Measurements from ENCODE around the gene RPTOR.

Gene RPTOR

GRCh38 chr17:80603396-80603795 is 58.8 kb downstream of the RPTOR start:
- no peak for ATAC-seq
- TF ChIP-seq ESRRG (CRISPR knock-in tag; IDR thresholded peaks at IDR 0.05) (no peak), ISL1 (CRISPR knock-in tag; IDR thresholded peaks at IDR 0.05) (no peak)

- no peak for TF ChIP-seq ISL1 (CRISPR knock-in tag; IDR thresholded peaks at IDR 0.05)
- no peak for TF ChIP-seq SNAI2 (CRISPR knock-in tag; IDR thresholded peaks at IDR 0.05)
- TF ChIP-seq ZC3H10 (CRISPR knock-in tag; IDR thresholded peaks at IDR 0.05): no peak
- no peak for TF ChIP-seq TOX (CRISPR knock-in tag; IDR thresholded peaks at IDR 0.05; ENCODE audit: borderline replicate concordance)
- TF ChIP-seq CREB5 (CRISPR knock-in tag; IDR thresholded peaks at IDR 0.05; ENCODE audit: low read depth): no peak
- TF ChIP-seq PATZ1 (CRISPR knock-in tag; IDR thresholded peaks at IDR 0.05; ENCODE audit: borderline replicate concordance): no peak
- TF ChIP-seq RARB (CRISPR knock-in tag; IDR thresholded peaks at IDR 0.05): no peak
- no peak for TF ChIP-seq ZFP3 (CRISPR knock-in tag; IDR thresholded peaks at IDR 0.05)
- ATAC-seq: no peak
Observed at GRCh38 chr17:80604009-80604669, 59.5 kb downstream of the RPTOR start.

GRCh38 chr17:80604670-80605010 is 60.0 kb downstream of the RPTOR start:
- no peak for ATAC-seq
- TF ChIP-seq RARB (CRISPR knock-in tag; IDR thresholded peaks at IDR 0.05): no peak
- TF ChIP-seq ZFP3 (CRISPR knock-in tag; IDR thresholded peaks at IDR 0.05): no peak
- no peak for TF ChIP-seq ZC3H10 (CRISPR knock-in tag; IDR thresholded peaks at IDR 0.05)
- no peak for TF ChIP-seq ARNTL (CRISPR knock-in tag; IDR thresholded peaks at IDR 0.05; ENCODE audit: borderline replicate concordance, low read depth)
- TF ChIP-seq OSR1 (CRISPR knock-in tag; IDR thresholded peaks at IDR 0.05): no peak
- no peak for TF ChIP-seq TSHZ2 (CRISPR knock-in tag; IDR thresholded peaks at IDR 0.05)
- no peak for TF ChIP-seq TOX (CRISPR knock-in tag; IDR thresholded peaks at IDR 0.05; ENCODE audit: borderline replicate concordance)
- TF ChIP-seq PPARA (CRISPR knock-in tag; IDR thresholded peaks at IDR 0.05; ENCODE audit: borderline replicate concordance): no peak
- no peak for TF ChIP-seq CSRNP3 (CRISPR knock-in tag; IDR thresholded peaks at IDR 0.05)

- ATAC-seq: no peak
- TF ChIP-seq CSDC2 (CRISPR knock-in tag; IDR thresholded peaks at IDR 0.05): no peak
- TF ChIP-seq ZNF565 (CRISPR knock-in tag; conservative IDR thresholded peaks at IDR 0.05; ENCODE audit: low read depth): no peak
- TF ChIP-seq TCF4 (CRISPR knock-in tag; IDR thresholded peaks at IDR 0.05; ENCODE audit: borderline replicate concordance): no peak
- TF ChIP-seq OSR1 (CRISPR knock-in tag; IDR thresholded peaks at IDR 0.05): no peak
Observed at GRCh38 chr17:80605326-80606066, 60.9 kb downstream of the RPTOR start.

- ATAC-seq: no peak
- no peak for TF ChIP-seq SNAI2 (CRISPR knock-in tag; IDR thresholded peaks at IDR 0.05)
- no peak for TF ChIP-seq TOX (CRISPR knock-in tag; IDR thresholded peaks at IDR 0.05; ENCODE audit: borderline replicate concordance)
- no peak for TF ChIP-seq TSHZ2 (CRISPR knock-in tag; IDR thresholded peaks at IDR 0.05)
- TF ChIP-seq CSDC2 (CRISPR knock-in tag; IDR thresholded peaks at IDR 0.05): no peak
- TF ChIP-seq ZFP3 (CRISPR knock-in tag; IDR thresholded peaks at IDR 0.05): no peak
- TF ChIP-seq ZNF8 (CRISPR knock-in tag; IDR thresholded peaks at IDR 0.05): no peak
- no peak for TF ChIP-seq ISL1 (CRISPR knock-in tag; IDR thresholded peaks at IDR 0.05)
- TF ChIP-seq RARB (CRISPR knock-in tag; IDR thresholded peaks at IDR 0.05): no peak
- TF ChIP-seq POU6F1 (CRISPR knock-in tag; IDR thresholded peaks at IDR 0.05; ENCODE audit: borderline replicate concordance, low read depth): no peak
Observed at GRCh38 chr17:80608326-80608725, 63.7 kb downstream of the RPTOR start.

All from SK-N-SH treated with all-trans-retinoic acid at 6 μM for 48 hours (cell line).